Left lung (tissue), 10 donors: Measurements from ENCODE around the gene SCUBE2. TPM values are rescaled to one million over a fixed set of nuclear protein-coding genes. Genes with fewer than 3 reads are reported as not detected.

Experiments
- ATAC-seq: fragments of 200-7000 bp; cut with Tn5 transposase; one replicate; pipeline ENCODE4 v1.9.1; 2020; ENCODE audit warnings: moderate library complexity
- DNase-seq, 4 donors: peaks; one replicate each; pipeline ENCODE4 v3.0.0-alpha.2; 2013 to 2020
- H3K27ac ChIP-seq, 2 donors: fragments of 200-600 bp; sonication (generic) in 1 of 2; one replicate each; pipeline versions ENCODE4 v1.5.0 to v1.8.0; 2020 to 2021
- H3K27me3 ChIP-seq, 2 donors: fragments of 200-600 bp; sonication (generic) in 1 of 2; one replicate each; pipeline versions ENCODE4 v1.5.0 to v1.8.0; 2020 to 2021
- H3K36me3 ChIP-seq, 2 donors: fragments of 200-600 bp; sonication (generic) in 1 of 2; one replicate each; pipeline versions ENCODE4 v1.5.0 to v1.8.0; 2020 to 2021
- H3K4me1 ChIP-seq, 2 donors: fragments of 200-600 bp; one replicate each; pipeline ENCODE4 v1.8.0; 2021
- H3K4me3 ChIP-seq, 2 donors: fragments of 200-600 bp; sonication (generic) in 1 of 2; one replicate each; pipeline versions ENCODE4 v1.5.0 to v1.8.0; 2020 to 2021; ENCODE audit warnings: mild to moderate bottlenecking in 1 of 2
- H3K9me3 ChIP-seq, 2 donors: fragments of 200-600 bp; sonication (generic) in 1 of 2; one replicate each; pipeline versions ENCODE4 v1.5.0 to v1.8.0; 2020 to 2021
- CTCF ChIP-seq, 2 donors: fragments of 200-600 bp; sonication (generic) in 1 of 2; IDR thresholded peaks; one replicate each; pipeline versions ENCODE4 v1.5.0 to v1.8.0; 2021; ENCODE audit warnings: antibody characterized with exemption in 2 of 2
- intact Hi-C, 2 donors: fragments of 100-400 bp; cut with DNase I; formaldehyde crosslinking; loops; one replicate each; pipeline versions ENCODE4 v1.11.2 to v1.14.2; 2022
- polyA plus RNA-seq, 6 donors: library from polyadenylated mRNA; unstranded; fragments of 120-200 nt; gene quantifications; one replicate each; pipeline ENCODE4 v1.2.1, GENCODE V29; 2013; ENCODE audit not compliant: insufficient read length in 6 of 6
- total RNA-seq, 2 donors: library from RNA; stranded (reverse); fragmentation: NEBNext Ultra II Directional; extraction: Animal tissue kit (Norgen Biotek cat#: 25700); gene quantifications; one replicate each; pipeline ENCODE4 v1.2.1, GENCODE V29; 2021
- donor health status: DM: no; HTN: yes; CAD: no.
- donor health status: DM: no; HTN: no; CAD: no.

SCUBE2 gene
- total and polyA plus RNA-seq, 8 donors, result 2.7 to 55.9 (median 36.0) TPM

- intact Hi-C loops, result loop anchor here in 1 of 2 donors (10.0 kb wide), 1 partner anchor 119 kb away; no protein-coding TSS in a partner anchor
- no peak for TF ChIP-seq CTCF (IDR thresholded peaks at IDR 0.05)
- H3K9me3 ChIP-seq, result no peaks in the 10 kb centered on the region
Measured at GRCh38 chr11:9133956-9134355, 42.6 kb upstream of the SCUBE2 start.

GRCh38 chr11:9132203-9132878, 40.9 kb upstream of the SCUBE2 start:
- Histone ChIP-seq H3K36me3 (peaks cover 0 to 19% of the 10 kb centered on the region in 2 donors), H3K27me3 (no peaks in the 10 kb centered on the region), H3K9me3 (no peaks in the 10 kb centered on the region), H3K27ac (no peak overlapping the region), H3K4me1 (peaks cover 3 to 4% of the 10 kb centered on the region in 2 donors), H3K4me3 (no peak overlapping the region)
- intact Hi-C loops, result loop anchor here in 1 of 2 donors (10.0 kb wide), 1 partner anchor 118 kb away; no protein-coding TSS in a partner anchor
- ATAC-seq (no peak), DNase-seq (no peak)
- no peak for TF ChIP-seq CTCF (IDR thresholded peaks at IDR 0.05)

More at GRCh38 chr11:9133956-9134355, 42.6 kb upstream of the SCUBE2 start:
- no peak for DNase-seq
- peaks cover 9 to 20% of the 10 kb centered on the region in 2 donors for H3K4me1 ChIP-seq
- H3K27ac ChIP-seq, result no peak overlapping the region
- peaks cover 0 to 35% of the 10 kb centered on the region in 2 donors for H3K36me3 ChIP-seq
- H3K4me3 ChIP-seq, result no peak overlapping the region
- ATAC-seq, result no peak
- no peaks in the 10 kb centered on the region for H3K27me3 ChIP-seq

- Histone ChIP-seq H3K27ac (no peak overlapping the region), H3K4me1 (no peaks in the 10 kb centered on the region), H3K9me3 (no peaks in the 10 kb centered on the region), H3K4me3 (no peak overlapping the region), H3K27me3 (no peaks in the 10 kb centered on the region), H3K36me3 (peaks cover 0 to 13% of the 10 kb centered on the region in 2 donors)
- ATAC-seq, result no peak
- no peak for TF ChIP-seq CTCF (IDR thresholded peaks at IDR 0.05)
- intact Hi-C loops, result loop anchor here in 1 of 2 donors (10.0 kb wide), 1 partner anchor 115 kb away; no protein-coding TSS in a partner anchor
- no peak for DNase-seq
Measured at GRCh38 chr11:9130297-9130696, 38.9 kb upstream of the SCUBE2 start.

- H3K27ac ChIP-seq, result no peak overlapping the region
- TF ChIP-seq CTCF (IDR thresholded peaks at IDR 0.05), result no peak
- peak; percentile 33 for ATAC-seq
- no peaks in the 10 kb centered on the region for H3K4me1 ChIP-seq
- DNase-seq, result peak in 1 of 4 donors; percentile 50
- intact Hi-C loops, result no loop called here
- H3K9me3 ChIP-seq, result no peaks in the 10 kb centered on the region
- no peak overlapping the region for H3K4me3 ChIP-seq
- no peaks in the 10 kb centered on the region for H3K27me3 ChIP-seq
- peaks cover 0 to 5% of the 10 kb centered on the region in 2 donors for H3K36me3 ChIP-seq
Measured at GRCh38 chr11:9126636-9127035, 35.2 kb upstream of the SCUBE2 start.

- DNase-seq, result no peak
- H3K9me3 ChIP-seq, result no peaks in the 10 kb centered on the region
- no peak for ATAC-seq
- no peak overlapping the region for H3K4me3 ChIP-seq
- no peaks in the 10 kb centered on the region for H3K4me1 ChIP-seq
- intact Hi-C loops, result no loop called here
- TF ChIP-seq CTCF (IDR thresholded peaks at IDR 0.05), result no peak
- H3K36me3 ChIP-seq, result no peaks in the 10 kb centered on the region
- H3K27me3 ChIP-seq, result no peaks in the 10 kb centered on the region
- no peak overlapping the region for H3K27ac ChIP-seq
Measured at GRCh38 chr11:9125185-9125886, 33.9 kb upstream of the SCUBE2 start.
